Endothelial cell of umbilical vein (primary cell): ENCODE measurements around the gene TXNDC17. TPM values are rescaled to one million over a fixed set of nuclear protein-coding genes. Genes with fewer than 3 reads are reported as not detected.

Experiments
- BruUV-seq: library from RNA; stranded (reverse); fragments of 400-500 nt; replicated peaks from 2 replicates; lab custom pipeline; 2021; lab: Mats Ljungman, UMichigan
- CTCF ChIA-PET: fragments of 300-600, 350-600 bp; sonication (Branson Sonifier 250); formaldehyde crosslinking; loops from one replicate; lab custom pipeline; 2021; ENCODE audit warnings: antibody characterized with exemption, inconsistent platforms; lab: Charles Lee
- POLR2A ChIA-PET: fragments of 300-600, 350-600 bp; sonication (Branson Sonifier 250); formaldehyde crosslinking; loops from one replicate; lab custom pipeline; 2021; ENCODE audit warnings: antibody characterized with exemption, inconsistent platforms; lab: Charles Lee
- DNase-seq: peaks from one replicate; pipeline ENCODE4 v3.0.0-alpha.2; 2011; ENCODE audit warnings: low read depth, low spot score
- FAIRE-seq: peaks from 2 replicates; lab custom pipeline; 2011; peaks lifted over from hg19 to GRCh38; lab: Jason Lieb, UNC
- H2AFZ ChIP-seq: 2 replicates; pipeline ENCODE4 v1.6.0; 2012; ENCODE audit warnings: low read depth, low read length, control low read depth, inconsistent platforms
- H3K27ac ChIP-seq: 2 replicates; pipeline ENCODE4 v1.5.1; 2011; ENCODE audit warnings: low read depth, mild to moderate bottlenecking, control low read depth, low read length, moderate library complexity; ENCODE audit not compliant: insufficient read depth
- H3K27me3 ChIP-seq, 2 experiments: 2 replicates each; pipeline versions ENCODE4 v1.6.0 to v1.6.1; 2011; ENCODE audit warnings: low read length in 2 of 2, mixed read lengths in 1 of 2; ENCODE audit not compliant: control insufficient read depth in 2 of 2, insufficient read depth in 2 of 2
- H3K36me3 ChIP-seq, 2 experiments: 2 replicates in 1 of 2; 3 replicates in 1 of 2; pipeline ENCODE4 v1.5.1; 2011; ENCODE audit warnings: low read length in 2 of 2, mild to moderate bottlenecking in 1 of 2, moderate library complexity in 1 of 2; ENCODE audit not compliant: control insufficient read depth in 2 of 2, insufficient read depth in 2 of 2; ENCODE audit errors: extremely low read depth in 1 of 2
- H3K4me1 ChIP-seq: 3 replicates; pipeline ENCODE4 v1.5.1; 2011; ENCODE audit warnings: mild to moderate bottlenecking, low read length; ENCODE audit not compliant: control insufficient read depth, insufficient read depth; ENCODE audit errors: extremely low read depth
- H3K4me2 ChIP-seq: 2 replicates; pipeline ENCODE4 v1.6.1; 2011; ENCODE audit warnings: low read length, control low read depth, mixed read lengths; ENCODE audit not compliant: insufficient read depth
- H3K4me3 ChIP-seq, 3 experiments: fragments of 200-600 bp in 1 of 3; sonication (generic), shearing (Covaris generic) in 1 of 3; replicated peaks in 1 of 3; 2 replicates each; pipeline ENCODE4 v1.5.1; 2011 to 2016; ENCODE audit warnings: control low read depth in 3 of 3, low read length in 3 of 3, mild to moderate bottlenecking in 2 of 3, inconsistent platforms in 1 of 3, low read depth in 1 of 3, moderate library complexity in 1 of 3; ENCODE audit not compliant: insufficient read depth in 1 of 3
- H3K79me2 ChIP-seq: 2 replicates; pipeline ENCODE4 v1.6.0; 2012; ENCODE audit warnings: low read length, inconsistent platforms; ENCODE audit not compliant: control insufficient read depth, insufficient read depth
- H3K9ac ChIP-seq: replicated peaks from 2 replicates; pipeline ENCODE3; 2011; ENCODE audit warnings: low read length, control low read depth; ENCODE audit not compliant: insufficient read depth; ENCODE audit errors: extremely low read depth
- H3K9me1 ChIP-seq: replicated peaks from 3 replicates; pipeline ENCODE4 v1.6.0; 2011; ENCODE audit warnings: mild to moderate bottlenecking, low read length; ENCODE audit not compliant: control insufficient read depth, insufficient read depth; ENCODE audit errors: extremely low read depth
- H3K9me3 ChIP-seq: replicated peaks from 2 replicates; pipeline ENCODE4 v1.5.1; 2012; ENCODE audit warnings: low read length, inconsistent platforms; ENCODE audit not compliant: control insufficient read depth, insufficient read depth
- H4K20me1 ChIP-seq: replicated peaks from 2 replicates; pipeline ENCODE3; 2011; ENCODE audit warnings: mild to moderate bottlenecking, low read length; ENCODE audit not compliant: control insufficient read depth, insufficient read depth; ENCODE audit errors: extremely low read depth
- EZH2 ChIP-seq: IDR thresholded peaks from 2 replicates; pipeline ENCODE4 v1.6.1; 2012; ENCODE audit warnings: borderline replicate concordance, low read depth, mild to moderate bottlenecking, moderate library complexity, low read length, inconsistent platforms; ENCODE audit not compliant: severe bottlenecking
- FOS ChIP-seq: IDR thresholded peaks from 2 replicates; pipeline ENCODE4 v1.6.1; 2011; ENCODE audit warnings: mild to moderate bottlenecking, low read length, moderate library complexity, borderline replicate concordance; ENCODE audit not compliant: insufficient read depth
- GATA2 ChIP-seq: IDR thresholded peaks from 2 replicates; pipeline ENCODE4 v1.7.0; 2011; ENCODE audit warnings: low read depth, mild to moderate bottlenecking, moderate library complexity, mixed read lengths, low read length; ENCODE audit not compliant: insufficient read length, insufficient read depth
- JUN ChIP-seq: IDR thresholded peaks from 2 replicates; pipeline ENCODE4 v1.6.1; 2011; ENCODE audit warnings: borderline replicate concordance, low read depth; ENCODE audit not compliant: insufficient read length, insufficient read depth
- MYC ChIP-seq: IDR thresholded peaks from one replicate; pipeline ENCODE4 v1.6.1; 2011; ENCODE audit warnings: mild to moderate bottlenecking, low read depth, low read length
- POLR2A ChIP-seq: IDR thresholded peaks from 2 replicates; pipeline ENCODE4 v1.6.1; 2012; ENCODE audit warnings: low read depth, mild to moderate bottlenecking, control low read depth, low read length
- POLR2AphosphoS5 ChIP-seq: IDR thresholded peaks from 2 replicates; pipeline ENCODE4 v1.6.1; 2012; ENCODE audit warnings: low read depth, mild to moderate bottlenecking, control low read depth, low read length, moderate library complexity; ENCODE audit not compliant: insufficient read depth
- dilution Hi-C: fragments of 300-500 bp; cut with MboI; formaldehyde crosslinking; loops from one replicate; pipeline ENCODE4 v1.15.0; 2019; ENCODE audit warnings: low sequenced_read_pairs; ENCODE audit not compliant: extremely low pct_ligation_motif_present
- intact Hi-C: fragments of 100-400 bp; cut with micrococcal nuclease; formaldehyde crosslinking; loops from one replicate; pipeline ENCODE4 v1.10.0; 2022
- polyA plus RNA-seq, 4 experiments: library from polyadenylated mRNA; depleted of rRNA in 3 of 4; stranded (reverse) in 3 of 4; unstranded in 1 of 4; fragments of >200 nt; gene quantifications; 2 replicates each; pipeline versions ENCODE4 v1.2.1 to v1.2.3, GENCODE V29; 2011 to 2012; ENCODE audit warnings: missing spikeins in 1 of 4
- total RNA-seq: library from RNA; stranded (reverse); gene quantifications from 2 replicates; pipeline ENCODE4 v1.2.3, GENCODE V29; 2021
- TF ChIP-seq, protein P1 (sequence below), 2 donors: IDR thresholded peaks; 1 replicate in 1 of 2; 2 replicates in 1 of 2; pipeline ENCODE4 v1.5.1; 2011; ENCODE audit warnings: low read length in 2 of 2, mild to moderate bottlenecking in 2 of 2, moderate library complexity in 2 of 2, control low read depth in 1 of 2, inconsistent platforms in 1 of 2, low read depth in 1 of 2; ENCODE audit not compliant: insufficient read depth in 1 of 2; ENCODE audit errors: extremely low read depth in 1 of 2
- TF ChIP-seq, protein P2 (sequence below): IDR thresholded peaks from 2 replicates; pipeline ENCODE4 v1.6.1; 2011; ENCODE audit not compliant: insufficient read depth, insufficient read length

The TXNDC17 gene
- total and polyA plus RNA-seq, 2 donors (not counting 3 experiments of a cell fraction or from before 2014, with no cell fraction given): 101 to 297 TPM

DNA sequence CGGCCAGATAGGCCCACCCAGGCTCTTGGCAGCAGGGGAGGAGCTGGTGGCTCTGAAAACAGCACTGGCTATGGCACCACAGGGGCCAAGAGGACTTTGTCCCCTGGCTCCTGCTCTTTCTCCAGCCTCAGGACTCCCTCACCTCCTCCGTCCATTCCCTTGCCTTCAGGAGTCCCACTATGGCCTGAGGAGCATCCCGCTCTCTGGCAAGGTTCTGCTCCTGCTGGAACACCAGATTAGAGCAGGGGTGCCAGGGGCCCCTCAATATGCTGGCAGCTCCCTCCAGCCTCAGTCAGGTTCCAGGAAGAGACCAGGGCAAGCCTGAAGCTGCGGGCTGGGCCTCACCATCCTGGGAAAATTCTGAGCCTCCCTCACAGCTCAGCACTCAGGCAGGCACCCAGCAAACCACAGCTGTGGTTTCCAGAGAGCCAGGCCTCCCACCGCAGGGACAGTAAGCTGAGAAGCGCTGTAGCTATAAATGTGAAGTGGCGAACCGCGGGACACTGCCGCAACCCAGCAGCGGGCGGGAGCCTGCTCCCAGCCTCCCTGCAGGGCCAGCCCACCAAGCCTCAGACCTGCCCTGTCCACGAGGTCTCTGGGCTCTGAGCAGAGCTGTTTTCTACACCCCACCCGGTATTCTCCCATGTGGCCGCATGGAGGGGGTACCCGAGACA lies 36.4 kb downstream of the TXNDC17 start:
- DNase-seq: no peak
- no peak for FAIRE-seq
- H3K27ac ChIP-seq: no peak overlapping the region
- no peaks in the 10 kb centered on the region for H3K36me3 ChIP-seq
- ChIA-PET POLR2A (no interaction called here), CTCF (interaction anchor here (0.7 to 1.4 kb wide), 4 partner anchors 24 to 233 kb away, joined by 3 to 4 read pairs (median 3); no protein-coding TSS in a partner anchor)
- no peak overlapping the region for H2AFZ ChIP-seq
- H3K27me3 ChIP-seq: peaks cover 2 to 7% of the 10 kb centered on the region in 2 experiments
- intact Hi-C loops: no loop called here
- H3K9me1 ChIP-seq: no peaks in the 10 kb centered on the region
- dilution Hi-C loops: no loop called here
- H3K4me3 ChIP-seq: no peak overlapping the region
- H3K9me3 ChIP-seq: no peaks in the 10 kb centered on the region
- H3K79me2 ChIP-seq: no peaks in the 10 kb centered on the region
- H4K20me1 ChIP-seq: no peaks in the 10 kb centered on the region
- no peak overlapping the region for H3K4me2 ChIP-seq
- TF ChIP-seq, protein P1, sequence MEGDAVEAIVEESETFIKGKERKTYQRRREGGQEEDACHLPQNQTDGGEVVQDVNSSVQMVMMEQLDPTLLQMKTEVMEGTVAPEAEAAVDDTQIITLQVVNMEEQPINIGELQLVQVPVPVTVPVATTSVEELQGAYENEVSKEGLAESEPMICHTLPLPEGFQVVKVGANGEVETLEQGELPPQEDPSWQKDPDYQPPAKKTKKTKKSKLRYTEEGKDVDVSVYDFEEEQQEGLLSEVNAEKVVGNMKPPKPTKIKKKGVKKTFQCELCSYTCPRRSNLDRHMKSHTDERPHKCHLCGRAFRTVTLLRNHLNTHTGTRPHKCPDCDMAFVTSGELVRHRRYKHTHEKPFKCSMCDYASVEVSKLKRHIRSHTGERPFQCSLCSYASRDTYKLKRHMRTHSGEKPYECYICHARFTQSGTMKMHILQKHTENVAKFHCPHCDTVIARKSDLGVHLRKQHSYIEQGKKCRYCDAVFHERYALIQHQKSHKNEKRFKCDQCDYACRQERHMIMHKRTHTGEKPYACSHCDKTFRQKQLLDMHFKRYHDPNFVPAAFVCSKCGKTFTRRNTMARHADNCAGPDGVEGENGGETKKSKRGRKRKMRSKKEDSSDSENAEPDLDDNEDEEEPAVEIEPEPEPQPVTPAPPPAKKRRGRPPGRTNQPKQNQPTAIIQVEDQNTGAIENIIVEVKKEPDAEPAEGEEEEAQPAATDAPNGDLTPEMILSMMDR (IDR thresholded peaks at IDR 0.05; ENCODE audit: extremely low read depth in 1 of 2, insufficient read depth in 1 of 2, low read depth in 1 of 2, low read length in 2 of 2): no peak
- no peak for TF ChIP-seq EZH2
- TF ChIP-seq POLR2AphosphoS5: no peak
- no peak for TF ChIP-seq MYC
- TF ChIP-seq FOS: no peak
- no peak for TF ChIP-seq JUN
- TF ChIP-seq GATA2: no peak
- TF ChIP-seq, protein P2, sequence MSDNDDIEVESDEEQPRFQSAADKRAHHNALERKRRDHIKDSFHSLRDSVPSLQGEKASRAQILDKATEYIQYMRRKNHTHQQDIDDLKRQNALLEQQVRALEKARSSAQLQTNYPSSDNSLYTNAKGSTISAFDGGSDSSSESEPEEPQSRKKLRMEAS: no peak
- no peak for TF ChIP-seq POLR2A
- no peak overlapping the region for H3K9ac ChIP-seq
- no peaks in the 10 kb centered on the region for H3K4me1 ChIP-seq
- no TSS peak for BruUV-seq
